HEK293T (cell line): ENCODE data around the gene SOX13.

Experiments used
- ARNT ChIP-seq: fragments of 450-650 bp; IDR thresholded peaks from 2 replicates; pipeline ENCODE4 v1.6.1; 2017; ENCODE audit warnings: mild to moderate bottlenecking
- ELF4 ChIP-seq: fragments of 450-650 bp; IDR thresholded peaks from 2 replicates; pipeline ENCODE4 v1.6.1; 2017; ENCODE audit warnings: antibody characterized with exemption
- FOXK2 ChIP-seq: fragments of 450-650 bp; IDR thresholded peaks from 2 replicates; pipeline ENCODE4 v1.6.1; 2016; ENCODE audit warnings: mild to moderate bottlenecking
- LEF1 ChIP-seq: fragments of 450-650 bp; IDR thresholded peaks from 2 replicates; pipeline ENCODE4 v1.6.1; 2017; ENCODE audit warnings: mild to moderate bottlenecking, borderline replicate concordance
- TARDBP ChIP-seq: fragments of 450-650 bp; IDR thresholded peaks from 2 replicates; pipeline ENCODE4 v1.6.1; 2016

DNA sequence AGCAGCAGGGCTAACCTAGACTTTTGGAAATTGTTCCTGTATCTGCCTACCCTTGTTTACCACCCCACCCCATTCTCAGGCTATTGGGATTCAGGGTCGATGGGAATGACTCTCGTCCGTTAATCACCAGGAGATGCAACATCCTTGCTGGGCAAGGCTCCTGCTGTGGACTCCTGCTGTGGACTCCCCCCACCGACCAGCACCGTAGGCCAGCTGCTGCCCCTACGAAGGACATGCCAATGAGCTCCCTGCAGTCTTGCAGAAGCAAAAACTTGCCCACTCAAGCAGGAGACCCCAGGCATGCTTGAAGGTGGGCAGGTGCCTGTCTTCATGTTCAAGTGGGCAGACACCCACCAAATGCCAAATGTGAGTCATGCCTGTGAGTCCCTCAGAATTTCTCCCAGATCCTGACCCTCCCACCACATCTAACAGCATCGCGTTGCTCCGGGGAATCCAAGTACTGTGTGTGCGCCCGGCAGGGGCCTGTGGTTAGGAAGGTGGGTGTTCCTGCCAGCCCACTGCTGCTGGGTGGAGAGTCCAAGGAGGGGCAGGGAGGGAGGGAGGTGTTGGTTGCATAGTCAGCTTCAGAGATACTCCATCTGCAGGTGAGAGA lies 41.7 kb upstream of the SOX13 start:
- TF ChIP-seq ELF4 (no peak), TARDBP (no peak), FOXK2 (no peak), ARNT (no peak), LEF1 (no peak)
